Left ventricle myocardium superior (tissue), 1 donor: ENCODE measurements around the gene LRGUK. TPM values are rescaled to one million over a fixed set of nuclear protein-coding genes. Genes with fewer than 3 reads are reported as not detected.
"Not testable (repeated sequence)": the region's sequence is repeated elsewhere in the genome, so short reads cannot be mapped to it uniquely, and the experiment has no call there.

Experiments used
- ATAC-seq: fragments of 200-7000 bp; cut with Tn5 transposase; one replicate; pipeline ENCODE4 v1.9.1; 2020; ENCODE audit warnings: mild to moderate bottlenecking, moderate library complexity
- DNase-seq: peaks from one replicate; pipeline ENCODE4 v3.0.0-alpha.2; 2020
- intact Hi-C: fragments of 100-400 bp; cut with micrococcal nuclease; formaldehyde crosslinking; loops from one replicate; pipeline ENCODE4 v1.11.0; 2022
- long read RNA-seq: library from polyadenylated mRNA; unstranded; transcript quantifications from one replicate; pipeline ENCODE4 v2.0.0, GENCODE V29; 2021
- total RNA-seq: library from RNA; stranded (reverse); fragmentation: NEBNext Ultra II Directional; extraction: Animal tissue kit (Norgen Biotek cat#: 25700); gene quantifications from one replicate; pipeline ENCODE4 v1.2.1, GENCODE V29; 2021
- donor health status: DM: no; HTN: yes; CAD: no; lungs with severe emphysema.

LRGUK gene, protein sequence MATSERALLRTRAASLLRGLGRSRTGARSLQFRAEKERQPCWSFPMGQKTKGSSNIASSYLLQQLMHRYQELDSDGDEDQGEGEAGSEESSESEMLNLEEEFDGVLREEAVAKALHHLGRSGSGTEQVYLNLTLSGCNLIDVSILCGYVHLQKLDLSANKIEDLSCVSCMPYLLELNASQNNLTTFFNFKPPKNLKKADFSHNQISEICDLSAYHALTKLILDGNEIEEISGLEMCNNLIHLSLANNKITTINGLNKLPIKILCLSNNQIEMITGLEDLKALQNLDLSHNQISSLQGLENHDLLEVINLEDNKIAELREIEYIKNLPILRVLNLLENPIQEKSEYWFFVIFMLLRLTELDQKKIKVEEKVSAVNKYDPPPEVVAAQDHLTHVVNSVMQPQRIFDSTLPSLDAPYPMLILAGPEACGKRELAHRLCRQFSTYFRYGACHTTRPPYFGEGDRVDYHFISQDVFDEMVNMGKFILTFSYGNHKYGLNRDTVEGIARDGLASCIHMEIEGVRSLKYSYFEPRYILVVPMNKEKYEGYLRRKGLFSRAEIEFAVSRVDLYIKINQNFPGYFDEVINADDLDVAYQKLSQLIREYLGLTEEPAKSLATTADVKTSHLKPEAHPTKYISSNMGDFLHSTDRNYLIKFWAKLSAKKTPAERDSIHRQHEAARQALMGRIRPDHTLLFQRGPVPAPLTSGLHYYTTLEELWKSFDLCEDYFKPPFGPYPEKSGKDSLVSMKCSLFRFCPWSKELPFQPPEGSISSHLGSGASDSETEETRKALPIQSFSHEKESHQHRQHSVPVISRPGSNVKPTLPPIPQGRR
- 0.20 TPM for total RNA-seq
- long read RNA-seq: 0 reads

DNA sequence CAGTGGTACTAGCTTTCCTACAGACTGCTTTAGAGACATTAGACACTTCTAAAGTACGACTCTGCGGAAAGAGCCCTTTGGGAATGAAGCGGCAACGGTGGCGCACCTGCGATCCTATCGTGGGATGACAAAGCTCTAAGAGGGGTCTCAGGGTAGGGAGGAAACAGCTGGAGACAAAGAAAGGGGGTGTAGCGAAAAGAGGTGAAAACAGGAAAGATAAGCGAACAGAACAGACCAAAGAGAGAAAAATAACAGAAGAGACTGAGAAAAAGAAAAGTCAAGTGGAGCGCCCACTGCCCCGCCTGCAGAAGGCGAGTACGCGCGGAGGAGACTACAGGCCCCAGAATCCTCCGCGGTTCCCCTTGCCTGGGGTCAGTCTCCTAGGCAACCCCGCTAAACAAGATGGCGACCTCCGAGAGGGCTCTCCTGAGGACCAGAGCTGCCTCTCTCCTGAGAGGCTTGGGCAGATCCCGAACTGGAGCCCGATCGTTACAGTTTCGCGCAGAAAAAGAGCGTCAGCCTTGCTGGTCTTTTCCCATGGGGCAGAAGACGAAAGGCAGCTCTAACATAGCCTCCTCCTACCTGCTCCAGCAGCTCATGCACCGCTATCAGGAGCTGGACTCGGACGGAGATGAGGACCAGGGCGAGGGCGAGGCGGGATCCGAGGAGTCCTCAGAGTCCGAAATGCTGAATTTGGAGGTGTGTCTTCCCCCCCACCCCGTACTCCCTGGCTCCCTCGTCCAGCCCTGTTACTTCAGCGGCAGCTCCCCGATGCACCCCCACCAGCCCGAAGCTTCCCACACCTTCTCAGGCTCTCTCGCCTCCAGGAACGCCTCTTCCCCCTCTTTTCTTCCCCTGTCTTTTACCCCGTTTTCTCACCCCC lies at the start of gene LRGUK:
LRGUK (plus strand) TSS at position 375 of the 883 bp plus-strand sequence; CDS start at position 403, 28 bp downstream.
- intact Hi-C loops: no loop called here
- DNase-seq (peak; percentile 89), ATAC-seq (peak; percentile 100)

DNA sequence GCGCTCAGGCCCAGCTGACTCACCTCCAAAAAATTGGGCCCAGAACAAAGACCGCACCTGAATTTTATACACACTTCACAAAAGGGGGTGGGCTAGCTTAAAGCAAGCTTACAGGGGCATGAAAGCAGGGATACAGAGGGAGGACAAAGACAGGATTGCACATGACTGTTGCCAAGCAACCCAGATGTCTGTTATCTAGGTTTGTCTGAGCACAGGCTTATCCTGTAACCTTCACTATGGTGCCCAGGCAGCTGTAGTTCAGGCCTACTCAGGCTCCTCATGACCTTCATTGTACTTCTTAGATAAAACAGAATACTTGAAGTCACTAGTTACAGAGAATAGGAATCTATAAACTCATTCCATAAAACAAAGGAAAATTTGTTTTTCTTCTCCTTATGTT lies 49.6 kb upstream of the LRGUK start:
- ATAC-seq, intact Hi-C loops, DNase-seq: not testable (repeated sequence)

DNA sequence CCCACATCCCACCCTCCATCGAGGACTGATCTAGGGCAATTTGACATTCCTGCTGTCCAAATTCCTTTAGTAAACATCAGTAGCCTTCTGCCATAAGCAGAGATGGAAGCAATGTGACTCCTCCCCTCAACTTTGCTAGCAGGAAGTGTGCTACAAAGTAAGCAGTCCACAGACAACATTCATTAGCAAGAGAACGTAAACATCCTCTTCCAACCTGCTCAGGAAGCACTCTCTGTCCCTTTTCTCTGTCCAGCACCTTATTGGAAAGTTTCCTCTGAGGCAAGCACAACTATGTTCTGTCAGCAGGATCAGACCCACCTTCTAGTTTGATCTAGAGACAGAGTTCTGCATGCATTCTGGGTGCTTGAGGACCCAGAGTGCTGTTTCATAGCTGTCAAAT lies 48.1 kb upstream of the LRGUK start:
- DNase-seq (no peak), ATAC-seq (no peak)
- intact Hi-C loops: no loop called here

DNA sequence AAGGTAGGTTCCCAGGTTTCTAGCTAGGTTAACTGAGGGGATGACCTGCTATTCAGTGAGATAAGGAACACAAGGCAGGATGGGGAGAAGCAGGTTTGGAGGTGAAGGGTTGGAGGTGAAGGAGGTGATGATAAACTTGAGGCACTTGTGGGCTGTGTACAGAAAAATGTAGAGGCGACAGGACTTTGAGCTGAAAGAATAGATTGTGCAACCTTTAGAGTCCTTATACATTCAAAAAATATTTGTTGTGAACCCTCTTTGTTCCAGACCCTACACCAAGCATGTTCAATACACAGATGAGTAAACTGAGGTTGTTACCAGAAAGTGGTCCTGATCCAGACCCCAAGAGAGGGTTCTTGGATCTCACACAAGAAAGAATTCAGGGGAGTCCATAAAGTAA lies 45.4 kb upstream of the LRGUK start:
- intact Hi-C loops: no loop called here
- DNase-seq (no peak), ATAC-seq (no peak)

DNA sequence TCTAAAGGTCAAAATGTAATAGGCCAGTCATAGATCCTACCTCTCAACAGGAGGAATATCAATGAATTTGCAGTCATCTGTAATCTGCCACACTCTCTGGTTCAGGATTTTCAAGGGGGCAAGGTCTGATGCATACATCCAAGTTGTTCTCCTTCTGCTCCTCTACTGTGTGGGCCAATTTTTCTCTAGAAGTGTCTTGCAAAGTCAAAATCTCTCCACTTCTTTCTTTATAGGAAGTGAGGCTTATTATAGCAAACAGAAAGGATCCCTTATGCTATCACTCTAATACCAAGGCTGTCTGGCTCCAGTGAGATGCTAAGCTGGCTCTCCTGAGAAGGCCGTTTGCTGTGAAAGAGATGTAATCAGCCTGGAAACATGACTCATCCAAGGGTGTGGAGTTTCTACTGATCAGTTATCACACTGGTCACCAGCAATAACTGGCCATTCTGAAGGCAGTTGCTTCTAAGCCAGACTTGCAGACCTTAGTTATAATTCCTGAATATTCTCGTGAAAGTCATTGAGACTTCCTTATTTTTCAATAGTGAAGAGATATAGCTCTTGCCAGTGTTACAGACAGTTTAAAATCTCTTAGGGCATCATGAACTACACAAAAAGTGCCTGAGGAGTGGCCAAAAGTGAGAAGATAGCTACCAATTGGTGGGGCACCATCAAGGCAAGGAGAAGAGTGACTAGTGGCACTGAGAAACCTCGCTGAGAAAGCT lies 43.2 kb upstream of the LRGUK start:
- no peak for DNase-seq

DNA sequence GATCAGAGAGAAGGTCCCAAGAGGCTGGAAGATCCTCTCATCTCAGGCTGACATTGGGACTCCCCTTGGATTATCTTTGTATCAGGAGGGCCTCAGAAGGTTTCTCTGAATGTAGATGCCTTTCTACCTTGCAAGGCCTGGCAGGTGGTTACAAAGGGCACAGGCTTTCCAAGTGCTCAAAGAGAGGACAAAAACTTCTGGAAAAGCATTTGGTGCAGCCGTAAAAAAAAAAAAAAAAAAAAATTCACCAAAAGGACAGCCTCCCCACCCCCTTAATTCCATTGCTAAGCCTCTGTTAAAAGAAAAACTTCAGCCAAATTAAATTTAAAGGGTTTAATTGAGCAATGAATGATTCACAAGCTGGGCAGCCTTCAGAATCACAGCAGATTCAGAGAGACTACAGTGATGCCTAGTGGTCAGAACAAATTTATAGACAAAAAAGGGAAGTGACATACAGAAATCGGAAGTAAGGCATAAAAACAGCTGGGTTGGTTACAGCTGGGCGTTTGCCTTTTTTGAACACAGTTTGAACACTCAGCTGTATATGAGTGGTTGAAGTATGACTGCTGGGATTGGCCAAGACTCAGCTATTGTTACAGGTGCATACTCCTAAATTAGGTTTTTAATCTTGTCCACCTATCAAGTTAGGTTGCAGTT lies 42.5 kb upstream of the LRGUK start:
- DNase-seq (no peak), ATAC-seq (peak; percentile 57)
- intact Hi-C loops: no loop called here

More for the DNA sequence above, 43.2 kb upstream of the LRGUK start:
- intact Hi-C loops: no loop called here
- peak; percentile 35 for ATAC-seq

DNA sequence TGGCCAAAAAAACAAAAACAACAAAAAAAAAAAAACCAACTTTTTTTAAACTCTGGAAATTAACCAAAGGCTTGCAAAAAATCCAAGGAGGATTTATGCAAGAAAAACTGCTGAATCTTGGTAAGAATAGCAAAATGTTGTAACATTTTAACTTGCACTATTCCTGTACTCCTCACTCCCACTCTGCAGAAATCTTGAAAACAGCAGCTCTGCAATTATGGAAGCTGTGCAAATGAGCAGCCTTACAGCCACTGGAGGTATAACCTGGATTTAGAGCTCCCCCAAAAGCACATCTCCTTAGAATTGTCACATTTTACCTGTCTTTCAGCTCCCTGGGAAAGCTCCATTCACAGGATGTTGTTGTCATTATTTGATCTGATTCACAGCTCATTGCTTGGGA lies 41.8 kb upstream of the LRGUK start:
- DNase-seq (no peak), ATAC-seq (peak; percentile 43)
- intact Hi-C loops: no loop called here

DNA sequence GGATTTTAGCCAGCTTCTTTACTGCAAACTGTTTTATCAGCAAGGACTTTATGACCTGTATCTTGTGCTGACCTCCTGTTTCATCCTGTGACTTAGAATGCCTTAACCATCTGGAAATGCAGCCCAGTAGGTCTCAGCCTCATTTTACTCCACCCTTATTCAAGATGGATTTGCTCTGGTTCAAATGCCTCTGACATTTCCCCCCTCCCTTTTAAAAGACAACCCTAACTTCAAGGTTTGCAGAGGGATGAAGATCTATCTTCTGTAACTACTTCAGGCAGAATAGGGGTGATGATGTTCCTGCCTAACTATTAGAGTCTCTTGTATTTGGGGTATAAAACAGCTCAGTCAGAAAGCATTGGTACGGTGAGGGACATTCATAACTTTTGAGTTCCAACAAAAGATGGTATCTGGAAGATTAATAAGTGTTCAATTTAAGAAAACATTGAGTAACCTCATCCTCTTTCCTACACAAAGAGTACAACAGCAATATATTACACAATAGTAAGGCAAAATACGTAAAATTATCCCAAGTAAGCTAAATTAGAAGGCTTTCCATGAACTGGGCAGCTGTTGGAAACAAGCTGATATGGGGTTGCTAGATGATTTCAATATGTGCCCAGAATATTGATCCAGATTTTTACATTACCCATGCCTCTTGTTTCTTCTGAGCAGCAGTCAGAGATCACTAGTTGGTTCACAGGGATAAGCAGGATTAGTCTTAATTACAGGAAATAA lies 40.0 kb upstream of the LRGUK start:
- intact Hi-C loops: no loop called here
- ATAC-seq (no peak), DNase-seq (no peak)

DNA sequence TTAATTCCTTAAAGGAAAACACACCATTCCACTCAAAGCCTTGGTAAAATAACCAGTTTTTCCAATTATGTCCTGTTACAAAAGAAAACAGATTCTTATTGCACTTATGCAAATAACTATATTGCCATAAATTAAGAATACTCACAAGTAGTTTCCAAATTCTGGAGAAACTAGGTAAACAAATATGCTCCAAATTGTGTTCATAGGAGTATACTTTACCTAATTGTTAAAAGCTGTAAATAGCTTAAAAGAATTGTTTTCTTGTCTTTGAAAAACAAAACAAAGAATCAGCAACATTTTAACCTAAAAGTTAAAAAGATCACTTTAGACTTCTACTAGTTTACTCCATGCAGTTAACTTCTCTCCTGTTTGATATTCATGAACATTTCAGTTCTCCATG lies 38.9 kb upstream of the LRGUK start:
- ATAC-seq: no peak
- intact Hi-C loops: no loop called here
- DNase-seq: no peak

DNA sequence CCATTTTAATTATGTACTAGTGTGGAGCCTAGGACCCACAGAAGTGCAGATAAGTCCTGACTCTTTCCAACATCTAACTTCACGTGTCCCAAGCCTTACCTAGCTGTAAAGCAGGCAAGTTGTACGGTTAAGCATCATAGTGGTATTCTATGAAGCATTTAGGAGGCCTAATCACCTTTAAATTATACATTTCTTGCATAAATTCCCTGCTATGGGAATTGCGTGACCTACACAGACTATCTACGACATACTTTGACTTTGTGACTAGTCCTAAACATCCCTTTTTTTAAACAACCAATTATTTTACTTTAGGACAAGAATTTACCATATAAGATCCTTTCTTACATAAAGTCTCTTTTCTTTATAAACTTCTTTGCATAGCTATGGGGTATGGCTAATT lies 37.7 kb upstream of the LRGUK start:
- ATAC-seq: no peak
- intact Hi-C loops: no loop called here
- no peak for DNase-seq

DNA sequence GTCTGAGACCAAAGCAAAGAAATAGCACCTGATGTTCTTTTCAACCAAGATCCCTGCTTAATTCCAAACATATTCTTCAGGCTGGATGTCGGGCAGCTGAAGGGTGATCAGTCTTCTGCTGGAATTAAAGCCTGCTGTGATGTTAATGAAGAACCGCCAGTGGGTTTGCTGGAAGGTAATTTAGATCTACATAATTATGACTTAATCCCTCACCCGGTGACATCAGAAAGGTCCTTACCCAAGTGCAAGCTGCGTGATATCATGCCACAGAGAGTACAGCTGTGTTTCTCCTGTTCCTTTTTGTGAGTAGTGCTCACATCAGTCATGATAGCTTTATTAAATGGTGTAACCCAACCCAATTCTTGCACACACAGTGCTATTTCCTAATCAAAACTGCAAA lies 29.1 kb upstream of the LRGUK start:
- no peak for DNase-seq

DNA sequence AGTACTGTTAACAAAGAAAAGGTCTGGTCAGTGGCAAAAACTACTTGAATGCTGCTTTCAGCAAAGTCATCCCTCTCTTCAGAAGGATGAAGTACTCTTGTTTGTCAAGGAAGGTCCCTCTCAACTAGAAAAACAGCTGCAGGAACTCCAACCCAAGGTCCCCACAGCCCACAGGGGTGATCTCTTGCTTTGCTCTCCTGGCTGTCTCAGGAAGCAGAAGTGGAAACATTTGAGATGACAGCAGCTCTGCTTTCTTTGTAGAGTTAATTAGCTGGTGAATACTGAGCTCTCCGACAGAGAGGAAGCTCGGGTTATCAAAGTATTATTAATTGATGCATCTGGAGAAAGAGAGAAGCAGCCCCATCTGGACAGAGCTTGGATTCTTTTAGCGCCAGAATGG lies 25.4 kb upstream of the LRGUK start:
- DNase-seq: no peak
- intact Hi-C loops: no loop called here
- ATAC-seq: no peak

More for the DNA sequence above, 29.1 kb upstream of the LRGUK start:
- intact Hi-C loops: no loop called here
- no peak for ATAC-seq

DNA sequence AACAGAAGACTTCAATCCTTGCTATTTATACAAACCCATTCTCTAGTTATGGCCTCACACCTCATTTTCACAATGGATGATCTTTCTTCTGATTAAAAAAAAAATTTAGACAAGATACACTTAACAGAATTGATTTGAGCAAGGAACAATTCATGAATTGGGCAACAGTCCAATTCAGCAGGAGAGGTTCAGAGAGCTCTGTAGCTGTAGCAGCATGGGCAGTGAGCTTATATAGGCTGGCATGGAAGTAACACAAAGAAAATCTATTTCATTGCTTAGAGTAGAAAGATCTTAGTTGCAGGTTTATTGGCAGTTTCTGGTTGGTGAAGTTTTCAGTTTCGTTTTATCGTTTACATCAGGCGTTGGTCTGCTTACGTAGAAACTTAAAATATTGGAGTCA lies 23.0 kb upstream of the LRGUK start:
- ATAC-seq: no peak
- intact Hi-C loops: no loop called here

DNA sequence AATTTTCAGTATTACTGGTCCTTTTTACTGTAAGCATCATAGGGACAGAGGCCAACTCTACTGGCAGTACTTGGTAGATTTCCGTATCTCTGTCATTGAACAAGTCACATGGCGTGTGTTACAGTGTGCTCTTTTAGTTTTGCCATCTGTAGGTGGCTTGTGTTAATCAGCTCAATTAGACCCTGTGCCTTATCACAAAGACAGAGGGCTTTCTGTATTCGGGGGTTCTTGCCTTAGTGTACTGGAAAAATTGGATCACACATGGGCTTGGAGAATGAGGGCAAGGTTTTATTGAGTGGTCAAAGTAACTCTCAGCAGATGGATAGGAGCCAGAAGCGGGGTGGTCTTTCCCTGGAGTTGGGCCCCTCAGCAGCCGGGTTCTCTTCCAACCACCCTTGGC lies 21.3 kb upstream of the LRGUK start:
- ATAC-seq: no peak
- DNase-seq: no peak
- intact Hi-C loops: no loop called here

More for the DNA sequence above, 23.0 kb upstream of the LRGUK start:
- no peak for DNase-seq

DNA sequence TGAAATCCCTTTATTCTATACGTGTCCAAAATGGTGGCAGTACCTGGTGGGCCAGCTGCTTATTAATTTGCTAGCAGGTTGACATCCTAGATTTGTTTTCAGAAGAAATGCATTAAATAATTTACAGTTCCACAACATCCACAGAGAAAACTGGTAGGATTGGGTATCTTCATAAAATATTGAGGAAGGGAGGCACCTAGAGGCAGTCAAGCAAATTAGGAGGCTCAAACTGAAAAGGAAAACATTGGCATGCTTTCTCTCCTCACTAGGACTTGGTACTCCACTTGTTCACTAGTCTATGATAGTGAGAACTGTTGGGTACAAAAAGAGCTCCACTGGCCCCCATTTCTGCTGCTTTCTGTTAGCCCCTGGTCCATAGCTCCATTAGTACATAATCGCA lies 18.3 kb upstream of the LRGUK start:
- intact Hi-C loops: no loop called here
- ATAC-seq (no peak), DNase-seq (no peak)

DNA sequence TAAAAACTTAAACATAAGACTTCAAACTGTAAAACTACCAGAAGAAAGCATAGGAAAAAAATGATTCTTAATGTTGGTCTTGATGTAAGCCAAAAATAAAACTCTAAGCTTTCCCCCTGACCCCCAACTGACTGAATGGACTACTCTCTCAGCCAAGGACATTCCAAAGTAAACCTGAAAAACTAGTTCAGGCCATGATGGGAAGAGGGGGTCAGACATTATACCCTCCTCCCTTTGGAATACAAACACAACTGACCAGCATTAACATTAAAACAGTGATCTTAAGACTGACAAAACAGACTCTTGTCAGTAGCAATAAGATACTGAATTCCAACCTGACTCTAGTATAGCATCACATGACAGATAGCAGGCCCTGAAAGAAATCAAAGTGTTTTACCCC lies 13.5 kb upstream of the LRGUK start:
- no peak for ATAC-seq
- intact Hi-C loops: no loop called here

DNA sequence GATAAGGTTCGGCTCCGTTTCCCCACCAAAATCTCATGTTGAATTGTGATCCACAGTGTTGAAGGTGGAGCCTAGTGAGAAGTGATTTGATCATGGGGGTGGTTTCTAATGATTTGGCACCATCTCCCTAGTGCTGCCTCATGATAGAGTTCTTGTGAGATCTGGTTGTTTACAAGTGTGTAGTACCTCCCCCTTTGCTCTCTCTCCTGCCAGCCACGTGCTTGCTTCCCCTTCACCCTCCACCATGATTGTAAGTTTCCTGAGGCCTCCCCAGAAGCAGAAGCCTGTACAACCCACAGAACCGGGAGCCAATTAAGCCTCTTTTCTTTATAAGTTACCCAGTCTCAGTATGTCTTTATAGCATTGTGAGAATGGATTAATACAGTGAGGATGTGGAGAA lies 12.1 kb upstream of the LRGUK start:
- ATAC-seq: no peak
- intact Hi-C loops: no loop called here
- DNase-seq: no peak

More for the DNA sequence above, 13.5 kb upstream of the LRGUK start:
- DNase-seq: no peak

DNA sequence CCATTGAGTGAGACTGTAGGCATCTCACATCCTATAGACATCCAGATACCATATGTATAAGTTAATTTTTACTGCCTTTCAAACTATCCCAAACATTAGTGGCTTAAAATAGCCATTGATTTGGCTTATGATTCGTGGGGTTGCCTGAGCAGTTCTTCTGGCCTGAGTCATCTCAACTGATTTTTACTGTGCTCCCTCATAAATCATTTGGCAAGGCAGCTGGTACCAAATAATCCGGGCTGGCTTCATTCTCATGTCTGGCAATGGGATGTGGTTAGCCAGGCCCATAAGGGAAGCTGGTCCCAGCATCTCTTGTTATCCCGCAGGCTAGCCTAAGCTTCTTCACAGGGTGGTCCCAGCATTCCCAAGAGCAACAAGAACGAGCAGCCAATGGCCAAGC lies 6.7 kb upstream of the LRGUK start:
- ATAC-seq: no peak
- DNase-seq: no peak
- intact Hi-C loops: no loop called here
